Upper lobe of right lung (tissue), 1 donor: ENCODE results near the gene GRID1. TPM values are rescaled to one million over a fixed set of nuclear protein-coding genes. Genes with fewer than 3 reads are reported as not detected.

Experiments
- ATAC-seq: fragments of 200-7000 bp; cut with Tn5 transposase; one replicate; pipeline ENCODE4 v1.9.1; 2020; ENCODE audit warnings: mild to moderate bottlenecking, moderate library complexity
- DNase-seq: peaks from one replicate; pipeline ENCODE4 v3.0.0-alpha.2; 2020
- H3K27ac ChIP-seq: fragments of 200-600 bp; one replicate; pipeline ENCODE4 v1.8.0; 2022
- H3K27me3 ChIP-seq: fragments of 200-600 bp; one replicate; pipeline ENCODE4 v1.8.0; 2022; ENCODE audit warnings: mild to moderate bottlenecking
- H3K36me3 ChIP-seq: fragments of 200-600 bp; one replicate; pipeline ENCODE4 v1.8.0; 2022
- H3K4me1 ChIP-seq: fragments of 200-600 bp; one replicate; pipeline ENCODE4 v1.8.0; 2022
- H3K4me3 ChIP-seq: fragments of 200-600 bp; one replicate; pipeline ENCODE4 v1.8.0; 2022; ENCODE audit warnings: mild to moderate bottlenecking
- H3K9me3 ChIP-seq: fragments of 200-600 bp; one replicate; pipeline ENCODE4 v1.8.0; 2022
- CTCF ChIP-seq: fragments of 200-600 bp; IDR thresholded peaks from one replicate; pipeline ENCODE4 v1.8.0; 2022; ENCODE audit warnings: antibody characterized with exemption
- intact Hi-C: fragments of 100-400 bp; cut with DNase I; formaldehyde crosslinking; loops from one replicate; pipeline ENCODE4 v1.11.0; 2022
- total RNA-seq: library from RNA; stranded (reverse); fragmentation: NEBNext Ultra II Directional; extraction: Animal tissue kit (Norgen Biotek cat#: 25700); gene quantifications from one replicate; pipeline ENCODE4 v1.2.1, GENCODE V29; 2021
- donor health status: DM: no; HTN: yes; CAD: no; lungs with severe emphysema.

Gene GRID1
- total RNA-seq, 1 donor from 2014 or later = 3.0 TPM

GRCh38 chr10:86314616-86315548, 51.7 kb downstream of the GRID1 start:
- no peak for TF ChIP-seq CTCF
- no peak overlapping the region for H3K4me3 ChIP-seq
- H3K9me3 ChIP-seq = no peaks in the 10 kb centered on the region
- ATAC-seq (no peak), DNase-seq (peak; percentile 52)
- intact Hi-C loops = no loop called here
- no peaks in the 10 kb centered on the region for H3K4me1 ChIP-seq
- no peaks in the 10 kb centered on the region for H3K36me3 ChIP-seq
- no peaks in the 10 kb centered on the region for H3K27me3 ChIP-seq
- no peak overlapping the region for H3K27ac ChIP-seq

GRCh38 chr10:86313621-86314041, 53.0 kb downstream of the GRID1 start:
- TF ChIP-seq CTCF = no peak
- H3K9me3 ChIP-seq = no peaks in the 10 kb centered on the region
- H3K4me3 ChIP-seq = no peak overlapping the region
- DNase-seq (peak; percentile 32), ATAC-seq (no peak)
- H3K36me3 ChIP-seq = no peaks in the 10 kb centered on the region
- intact Hi-C loops = no loop called here
- H3K27me3 ChIP-seq = no peaks in the 10 kb centered on the region
- H3K27ac ChIP-seq = no peak overlapping the region
- no peaks in the 10 kb centered on the region for H3K4me1 ChIP-seq

- intact Hi-C loops = no loop called here
- no peaks in the 10 kb centered on the region for H3K27me3 ChIP-seq
- no peak for TF ChIP-seq CTCF
- no peak overlapping the region for H3K27ac ChIP-seq
- H3K4me3 ChIP-seq = no peak overlapping the region
- no peak for ATAC-seq
- no peaks in the 10 kb centered on the region for H3K36me3 ChIP-seq
- H3K9me3 ChIP-seq = no peaks in the 10 kb centered on the region
- DNase-seq = peak; percentile 40
- H3K4me1 ChIP-seq = no peaks in the 10 kb centered on the region
Observed at GRCh38 chr10:86312701-86313270, 53.8 kb downstream of the GRID1 start.

- Histone ChIP-seq H3K36me3 (no peaks in the 10 kb centered on the region), H3K9me3 (no peaks in the 10 kb centered on the region), H3K4me1 (no peaks in the 10 kb centered on the region), H3K4me3 (no peak overlapping the region), H3K27ac (no peak overlapping the region), H3K27me3 (no peaks in the 10 kb centered on the region)
- no peak for TF ChIP-seq CTCF
- intact Hi-C loops = no loop called here
- ATAC-seq (no peak), DNase-seq (peak; percentile 2)
Observed at GRCh38 chr10:86311906-86312305, 54.7 kb downstream of the GRID1 start.

GRCh38 chr10:86311190-86311589, 55.4 kb downstream of the GRID1 start:
- no peaks in the 10 kb centered on the region for H3K9me3 ChIP-seq
- no peak for TF ChIP-seq CTCF
- DNase-seq (peak; percentile 11), ATAC-seq (no peak)
- intact Hi-C loops = no loop called here
- no peak overlapping the region for H3K4me3 ChIP-seq
- no peaks in the 10 kb centered on the region for H3K4me1 ChIP-seq
- H3K27ac ChIP-seq = no peak overlapping the region
- H3K36me3 ChIP-seq = no peaks in the 10 kb centered on the region
- H3K27me3 ChIP-seq = no peaks in the 10 kb centered on the region
